Endodermal cell (in vitro differentiated cells): ENCODE results near the gene SLIT3. TPM values are rescaled to one million over a fixed set of nuclear protein-coding genes. Genes with fewer than 3 reads are reported as not detected.

Experiments used
- DNase-seq: peaks from one replicate; pipeline ENCODE4 v3.0.0-alpha.2; 2017
- H3K27ac ChIP-seq: 2 replicates; pipeline ENCODE4 v1.5.1; 2013; ENCODE audit warnings: mild to moderate bottlenecking, low read depth, low read length, moderate library complexity
- H3K27me3 ChIP-seq: 2 replicates; pipeline ENCODE4 v1.6.1; 2013; ENCODE audit warnings: mild to moderate bottlenecking, low read length, moderate library complexity; ENCODE audit not compliant: insufficient read depth, control insufficient read depth, poor library complexity, severe bottlenecking
- H3K36me3 ChIP-seq: 2 replicates; pipeline ENCODE4 v1.7.0; 2013; ENCODE audit warnings: mild to moderate bottlenecking, low read length, moderate library complexity; ENCODE audit not compliant: control insufficient read depth, insufficient read depth
- H3K4me1 ChIP-seq: one replicate; pipeline ENCODE4 v1.7.0; 2013; ENCODE audit warnings: low read length; ENCODE audit not compliant: control insufficient read depth, insufficient read depth
- H3K4me3 ChIP-seq: 2 replicates; pipeline ENCODE4 v1.5.1; 2013; ENCODE audit warnings: mild to moderate bottlenecking, low read length, moderate library complexity
- H3K9ac ChIP-seq: 2 replicates; pipeline ENCODE4 v1.6.1; 2013; ENCODE audit warnings: mild to moderate bottlenecking, low read length, moderate library complexity; ENCODE audit not compliant: poor library complexity, severe bottlenecking; ENCODE audit errors: extremely low read depth
- H3K9me3 ChIP-seq: 2 replicates; pipeline ENCODE4 v1.6.1; 2013; ENCODE audit warnings: mild to moderate bottlenecking, low read length, moderate library complexity; ENCODE audit not compliant: control insufficient read depth
- H3K27ac Mint-ChIP-seq: 2 replicates; pipeline ENCODE4 v1.8.0; 2020; ENCODE audit warnings: mixed read lengths
- H3K27me3 Mint-ChIP-seq: 2 replicates; pipeline ENCODE4 v1.8.0; 2021; ENCODE audit warnings: mild to moderate bottlenecking, mixed read lengths; ENCODE audit not compliant: insufficient read depth
- H3K36me3 Mint-ChIP-seq: 2 replicates; pipeline ENCODE4 v1.8.0; 2020; ENCODE audit warnings: low read depth, mixed read lengths
- H3K4me1 Mint-ChIP-seq: 2 replicates; pipeline ENCODE4 v1.8.0; 2020; ENCODE audit warnings: mixed read lengths
- H3K4me3 Mint-ChIP-seq: 2 replicates; pipeline ENCODE4 v1.8.0; 2020; ENCODE audit warnings: mild to moderate bottlenecking, moderate library complexity, mixed read lengths
- H3K9me3 Mint-ChIP-seq: 2 replicates; pipeline ENCODE4 v1.8.0; 2020; ENCODE audit warnings: mild to moderate bottlenecking, mixed read lengths
- WGBS, 2 experiments: methylation state at CpG; one replicate each; pipeline versions ENCODE4 v1.1.5 to v1.1.7; 2013; ENCODE audit warnings: missing lambda C conversion rate in 2 of 2, mixed read lengths in 1 of 2; ENCODE audit not compliant: insufficient coverage in 1 of 2, insufficient read length in 1 of 2; 5-methylcytosine and 5-hydroxymethylcytosine counted together
- total RNA-seq, 2 donors: library from RNA; stranded (reverse); fragmentation: NEBNext Ultra II Directional in 1 of 2; extraction: Animal tissue kit (Norgen Biotek cat#: 25700) in 1 of 2; gene quantifications; 2 replicates in 1 of 2; 3 replicates in 1 of 2; pipeline ENCODE4 v1.2.1, GENCODE V29; 2021
- TF ChIP-seq, protein P1 (sequence below): fragments of 200-600 bp; sonication (generic); conservative IDR thresholded peaks from 2 replicates; pipeline ENCODE4 v1.5.0; 2021; ENCODE audit warnings: antibody characterized with exemption, mild to moderate bottlenecking

Gene SLIT3
- total RNA-seq, 2 donors from 2014 or later: 2.5 to 3.4 TPM

DNA sequence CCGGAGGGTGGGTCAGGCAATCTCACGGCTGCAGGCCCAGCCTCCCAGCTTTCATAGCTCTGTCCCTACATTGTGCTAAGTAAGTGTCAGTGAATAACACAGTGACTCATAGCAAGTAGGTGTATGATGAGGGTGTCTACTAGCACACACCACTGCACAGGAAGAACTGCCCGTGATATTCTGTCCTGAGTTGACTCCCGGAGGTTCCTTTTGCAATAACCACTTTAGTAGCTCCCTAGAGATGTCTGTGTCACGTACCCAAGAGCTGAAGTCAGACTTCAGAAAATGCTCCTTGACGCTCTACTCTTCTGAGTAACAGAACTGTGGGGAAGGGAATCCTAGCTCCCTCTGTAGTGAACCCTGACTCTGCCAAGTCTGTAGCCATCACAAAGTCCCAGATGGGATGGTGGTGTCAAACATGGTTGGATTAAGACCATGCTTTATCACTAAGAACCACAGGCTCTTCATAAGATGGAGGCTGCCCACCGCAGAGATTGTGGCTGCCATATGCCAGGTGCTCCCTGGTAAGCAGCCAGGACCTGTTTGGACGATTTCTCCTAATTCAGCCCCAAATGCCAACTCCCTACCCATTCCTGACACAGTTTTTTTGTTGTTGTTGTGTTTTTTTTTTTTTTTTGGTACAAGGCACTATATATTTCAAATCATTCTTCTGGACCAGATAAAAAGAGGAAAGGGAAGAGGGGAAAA, 369.1 kb downstream of the SLIT3 start:
- no peak for DNase-seq
- Mint-ChIP-seq H3K4me1 (peaks cover 15% of the 10 kb centered on the region), H3K4me3 (no peak overlapping the region), H3K27ac (no peak overlapping the region), H3K36me3 (no peaks in the 10 kb centered on the region), H3K27me3 (peaks cover 3% of the 10 kb centered on the region), H3K9me3 (no peaks in the 10 kb centered on the region)
- Histone ChIP-seq H3K4me1 (no peaks in the 10 kb centered on the region), H3K4me3 (no peak overlapping the region), H3K9ac (no peak overlapping the region), H3K27me3 (no peaks in the 10 kb centered on the region), H3K36me3 (no peaks in the 10 kb centered on the region), H3K9me3 (no peaks in the 10 kb centered on the region), H3K27ac (no peak overlapping the region)
- WGBS, 2 experiments: 87 to 94% methylated on average over 4 to 8 of the region's 8 CpGs
- TF ChIP-seq, protein P1, sequence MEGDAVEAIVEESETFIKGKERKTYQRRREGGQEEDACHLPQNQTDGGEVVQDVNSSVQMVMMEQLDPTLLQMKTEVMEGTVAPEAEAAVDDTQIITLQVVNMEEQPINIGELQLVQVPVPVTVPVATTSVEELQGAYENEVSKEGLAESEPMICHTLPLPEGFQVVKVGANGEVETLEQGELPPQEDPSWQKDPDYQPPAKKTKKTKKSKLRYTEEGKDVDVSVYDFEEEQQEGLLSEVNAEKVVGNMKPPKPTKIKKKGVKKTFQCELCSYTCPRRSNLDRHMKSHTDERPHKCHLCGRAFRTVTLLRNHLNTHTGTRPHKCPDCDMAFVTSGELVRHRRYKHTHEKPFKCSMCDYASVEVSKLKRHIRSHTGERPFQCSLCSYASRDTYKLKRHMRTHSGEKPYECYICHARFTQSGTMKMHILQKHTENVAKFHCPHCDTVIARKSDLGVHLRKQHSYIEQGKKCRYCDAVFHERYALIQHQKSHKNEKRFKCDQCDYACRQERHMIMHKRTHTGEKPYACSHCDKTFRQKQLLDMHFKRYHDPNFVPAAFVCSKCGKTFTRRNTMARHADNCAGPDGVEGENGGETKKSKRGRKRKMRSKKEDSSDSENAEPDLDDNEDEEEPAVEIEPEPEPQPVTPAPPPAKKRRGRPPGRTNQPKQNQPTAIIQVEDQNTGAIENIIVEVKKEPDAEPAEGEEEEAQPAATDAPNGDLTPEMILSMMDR: no peak

DNA sequence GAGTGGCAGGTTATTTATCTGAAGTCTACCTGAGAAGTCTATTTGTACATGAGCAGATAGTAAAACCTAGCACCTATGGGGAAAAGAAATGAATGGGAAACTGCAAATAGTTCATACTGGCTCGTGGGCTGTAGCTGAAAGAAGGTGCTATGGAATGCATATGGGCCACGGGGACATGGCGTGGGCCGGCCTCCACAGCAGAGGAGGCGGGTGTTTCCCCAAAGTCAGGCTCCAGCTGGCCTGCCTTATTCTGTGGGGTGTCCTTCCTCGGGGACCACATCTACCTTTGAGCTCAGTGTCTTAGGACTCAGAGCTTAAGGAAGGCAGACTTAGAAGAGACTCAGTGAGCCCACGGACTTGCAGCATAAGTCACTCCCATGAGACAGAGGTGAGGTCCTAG, 371.3 kb downstream of the SLIT3 start:
- H3K27ac ChIP-seq: no peak overlapping the region
- no peaks in the 10 kb centered on the region for H3K36me3 ChIP-seq
- TF ChIP-seq, protein P1: no peak
- DNase-seq: no peak
- H3K27me3 ChIP-seq: peaks cover 9% of the 10 kb centered on the region
- H3K9me3 Mint-ChIP-seq: no peaks in the 10 kb centered on the region
- no peak overlapping the region for H3K27ac Mint-ChIP-seq
- peaks cover 8% of the 10 kb centered on the region for H3K27me3 Mint-ChIP-seq
- no peaks in the 10 kb centered on the region for H3K9me3 ChIP-seq
- H3K36me3 Mint-ChIP-seq: no peaks in the 10 kb centered on the region
- H3K4me3 Mint-ChIP-seq: no peak overlapping the region
- no peak overlapping the region for H3K4me3 ChIP-seq
- peaks cover 15% of the 10 kb centered on the region for H3K4me1 Mint-ChIP-seq
- H3K9ac ChIP-seq: no peak overlapping the region
- H3K4me1 ChIP-seq: no peaks in the 10 kb centered on the region
- WGBS, 2 experiments: 89 to 91% methylated on average over 7 of the region's 7 CpGs

DNA sequence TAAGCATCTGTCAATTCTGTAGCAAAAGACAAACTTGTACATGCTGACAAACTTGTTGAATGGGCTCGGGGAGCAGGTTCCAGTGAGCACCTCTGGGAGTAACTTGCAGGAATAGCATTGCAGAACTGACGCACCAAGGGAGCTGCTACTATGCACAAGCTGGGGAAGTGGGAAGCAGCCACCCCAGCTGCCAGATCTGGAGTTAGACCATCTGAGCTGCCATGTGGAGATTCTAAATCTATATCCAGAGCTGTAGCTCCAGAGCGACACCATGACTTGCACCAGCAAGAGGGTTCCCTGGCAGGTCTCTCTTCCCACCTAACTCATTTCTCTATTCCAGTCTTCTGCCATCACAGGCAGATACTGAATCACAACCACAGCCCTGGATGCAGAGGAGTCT, 375.8 kb downstream of the SLIT3 start:
- no peak overlapping the region for H3K27ac ChIP-seq
- no peaks in the 10 kb centered on the region for H3K36me3 Mint-ChIP-seq
- H3K4me1 ChIP-seq: peaks cover 4% of the 10 kb centered on the region
- no peaks in the 10 kb centered on the region for H3K9me3 ChIP-seq
- 88 to 92% methylated on average over 1 to 3 of the region's 3 CpGs for WGBS, 2 experiments
- no peak overlapping the region for H3K9ac ChIP-seq
- H3K4me3 ChIP-seq: no peak overlapping the region
- no peaks in the 10 kb centered on the region for H3K36me3 ChIP-seq
- H3K4me3 Mint-ChIP-seq: no peak overlapping the region
- DNase-seq: no peak
- TF ChIP-seq, protein P1: no peak
- no peak overlapping the region for H3K27ac Mint-ChIP-seq
- no peaks in the 10 kb centered on the region for H3K9me3 Mint-ChIP-seq
- H3K27me3 ChIP-seq: peaks cover 14% of the 10 kb centered on the region
- H3K27me3 Mint-ChIP-seq: peaks cover 12% of the 10 kb centered on the region
- peaks cover 14% of the 10 kb centered on the region for H3K4me1 Mint-ChIP-seq
